HG02759 (cell line): ENCODE results near the gene EBI3.
"Not testable (repeated sequence)": the region's sequence is repeated elsewhere in the genome, so short reads cannot be mapped to it uniquely, and the experiment has no call there.

Experiments
- ATAC-seq: cut with Tn5 transposase; IDR thresholded peaks from one replicate; pipeline ENCODE4 v1.9.1; 2021; ENCODE audit warnings: mild to moderate bottlenecking, moderate library complexity; ENCODE audit not compliant: unreplicated experiment

Gene EBI3

GRCh38 chr19:4199699-4200293 is 29.5 kb upstream of the EBI3 start:
- no peak for ATAC-seq

GRCh38 chr19:4200940-4201542 is 28.3 kb upstream of the EBI3 start:
- no peak for ATAC-seq

GRCh38 chr19:4201798-4202197 is 27.5 kb upstream of the EBI3 start:
- ATAC-seq = no peak

GRCh38 chr19:4206818-4207484 is 22.4 kb upstream of the EBI3 start:
- no peak for ATAC-seq

GRCh38 chr19:4208385-4209094 is 20.8 kb upstream of the EBI3 start:
- no peak for ATAC-seq

- ATAC-seq = no peak
These were observed 19.1 kb upstream of the EBI3 start for GRCh38 chr19:4210166-4210731.

GRCh38 chr19:4213116-4213515 is 16.2 kb upstream of the EBI3 start:
- ATAC-seq = no peak

- ATAC-seq = no peak
These were observed 13.5 kb upstream of the EBI3 start for GRCh38 chr19:4215807-4216206.

GRCh38 chr19:4216846-4217245 is 12.5 kb upstream of the EBI3 start:
- no peak for ATAC-seq

GRCh38 chr19:4217429-4218264 is 11.7 kb upstream of the EBI3 start:
- no peak for ATAC-seq

- ATAC-seq = not testable (repeated sequence)
These were observed 10.8 kb upstream of the EBI3 start for GRCh38 chr19:4218523-4218922.

- no peak for ATAC-seq
These were observed 9.1 kb upstream of the EBI3 start for GRCh38 chr19:4220188-4220587.

GRCh38 chr19:4224470-4224869 is 4.9 kb upstream of the EBI3 start:
- ATAC-seq = no peak

- no peak for ATAC-seq
These were observed 3.4 kb upstream of the EBI3 start for GRCh38 chr19:4225885-4226284.

- no peak for ATAC-seq
These were observed 1.6 kb upstream of the EBI3 start for GRCh38 chr19:4227771-4228170.

- no peak for ATAC-seq
These were observed 551 bp upstream of the EBI3 start for GRCh38 chr19:4228765-4229178.

- not testable (repeated sequence) for ATAC-seq
These were observed 914 bp downstream of the EBI3 start for GRCh38 chr19:4230237-4230636.

- not testable (repeated sequence) for ATAC-seq
These were observed 2.2 kb downstream of the EBI3 start for GRCh38 chr19:4231521-4231920.

GRCh38 chr19:4232139-4232538 is 2.8 kb downstream of the EBI3 start:
- not testable (repeated sequence) for ATAC-seq

- ATAC-seq = no peak
These were observed 3.4 kb downstream of the EBI3 start for GRCh38 chr19:4232614-4233281.
